Central memory CD8-positive, alpha-beta T cell (primary cell): Measurements from ENCODE around the gene PCDH9.
"Not testable (repeated sequence)": the region's sequence is repeated elsewhere in the genome, so short reads cannot be mapped to it uniquely, and the experiment has no call there.

Experiments used
- ATAC-seq: fragments of 150-1000 bp; cut with Tn5 transposase; replicated peaks from 2 replicates; pipeline ENCODE4 v1.10.0; 2022; ENCODE audit warnings: mild to moderate bottlenecking, moderate FRiP score, moderate number of reproducible peaks; ENCODE audit not compliant: poor library complexity, severe bottlenecking; ENCODE audit errors: extremely low read depth
- DNase-seq, 2 donors: peaks; one replicate each; pipeline ENCODE4 v3.0.0; 2021; ENCODE audit warnings: low spot score in 2 of 2
- H3K27ac Mint-ChIP-seq: one replicate; pipeline ENCODE4 v1.8.0; 2022; ENCODE audit warnings: low read depth, mild to moderate bottlenecking, moderate library complexity, mixed read lengths
- H3K27me3 Mint-ChIP-seq: one replicate; pipeline ENCODE4 v1.8.0; 2022; ENCODE audit warnings: mixed read lengths
- H3K36me3 Mint-ChIP-seq: one replicate; pipeline ENCODE4 v1.8.0; 2022; ENCODE audit warnings: mild to moderate bottlenecking, moderate library complexity, mixed read lengths; ENCODE audit not compliant: insufficient read depth
- H3K4me1 Mint-ChIP-seq: one replicate; pipeline ENCODE4 v1.8.0; 2022; ENCODE audit warnings: mixed read lengths
- H3K4me3 Mint-ChIP-seq: one replicate; pipeline ENCODE4 v1.8.0; 2022; ENCODE audit warnings: mild to moderate bottlenecking, moderate library complexity, mixed read lengths
- H3K9me3 Mint-ChIP-seq: one replicate; pipeline ENCODE4 v1.8.0; 2022; ENCODE audit warnings: mixed read lengths

Gene PCDH9

DNA sequence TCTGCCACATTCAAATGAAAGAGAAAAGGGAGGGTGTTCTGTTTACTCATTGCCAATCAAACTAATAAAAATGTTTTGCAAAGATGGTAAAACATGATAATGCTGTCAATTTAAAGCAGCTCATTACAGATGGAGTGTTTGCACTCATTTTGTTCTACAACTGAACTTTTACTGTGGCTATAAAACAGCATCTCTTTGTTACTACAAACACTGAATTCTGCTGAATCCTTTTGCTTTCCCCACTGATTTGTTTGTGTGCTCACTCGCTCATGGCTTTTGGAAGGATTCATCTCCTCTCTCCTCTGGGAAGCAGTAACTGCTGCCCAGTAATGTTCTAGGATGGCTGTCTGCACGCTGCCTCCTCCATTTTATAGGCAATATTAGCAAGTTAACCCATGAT is 434.5 kb downstream of the PCDH9 start:
- no peak overlapping the region for H3K4me3 Mint-ChIP-seq
- no peaks in the 10 kb centered on the region for H3K4me1 Mint-ChIP-seq
- ATAC-seq, result no peak
- H3K27ac Mint-ChIP-seq, result no peak overlapping the region
- DNase-seq, result no peak
- no peaks in the 10 kb centered on the region for H3K36me3 Mint-ChIP-seq
- peaks cover 22% of the 10 kb centered on the region for H3K9me3 Mint-ChIP-seq
- H3K27me3 Mint-ChIP-seq, result no peaks in the 10 kb centered on the region

- no peak overlapping the region for H3K4me3 Mint-ChIP-seq
- H3K9me3 Mint-ChIP-seq, result peaks cover 20% of the 10 kb centered on the region
- no peak for ATAC-seq
- no peak for DNase-seq
- H3K36me3 Mint-ChIP-seq, result no peaks in the 10 kb centered on the region
- H3K4me1 Mint-ChIP-seq, result no peaks in the 10 kb centered on the region
- H3K27ac Mint-ChIP-seq, result no peak overlapping the region
- no peaks in the 10 kb centered on the region for H3K27me3 Mint-ChIP-seq
Measured at GRCh38 chr13:66794340-66795031, 435.6 kb downstream of the PCDH9 start.

- Mint-ChIP-seq H3K4me3 (no peak overlapping the region), H3K36me3 (no peaks in the 10 kb centered on the region), H3K4me1 (no peaks in the 10 kb centered on the region), H3K27me3 (no peaks in the 10 kb centered on the region), H3K9me3 (peaks cover 24% of the 10 kb centered on the region), H3K27ac (no peak overlapping the region)
- DNase-seq, result no peak
- ATAC-seq, result no peak
Measured at GRCh38 chr13:66790861-66791260, 439.3 kb downstream of the PCDH9 start.

DNA sequence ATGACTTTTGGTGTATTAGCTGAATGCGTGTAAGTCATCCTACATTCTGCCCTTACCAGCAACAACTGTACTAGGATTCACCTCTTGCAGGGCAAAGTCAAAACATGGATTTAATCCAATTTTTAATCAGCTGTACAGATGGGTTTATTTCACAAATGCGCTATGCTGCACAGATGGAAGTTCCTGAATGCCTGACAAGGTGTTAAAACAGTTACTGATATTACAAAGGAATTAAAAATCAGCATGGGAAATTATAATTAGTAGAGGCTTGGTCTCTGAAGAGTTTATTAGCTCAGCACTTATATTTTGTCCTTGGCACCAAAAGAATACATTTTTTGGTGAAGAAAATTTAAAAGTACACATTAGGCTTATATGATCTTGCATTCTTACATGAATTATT is 448.9 kb downstream of the PCDH9 start:
- H3K9me3 Mint-ChIP-seq, result peaks cover 6% of the 10 kb centered on the region
- DNase-seq (no peak), ATAC-seq (no peak)
- H3K36me3 Mint-ChIP-seq, result no peaks in the 10 kb centered on the region
- no peak overlapping the region for H3K27ac Mint-ChIP-seq
- no peaks in the 10 kb centered on the region for H3K27me3 Mint-ChIP-seq
- H3K4me3 Mint-ChIP-seq, result no peak overlapping the region
- no peaks in the 10 kb centered on the region for H3K4me1 Mint-ChIP-seq

- Mint-ChIP-seq H3K4me3 (no peak overlapping the region), H3K27me3 (no peaks in the 10 kb centered on the region), H3K36me3 (no peaks in the 10 kb centered on the region), H3K4me1 (no peaks in the 10 kb centered on the region), H3K9me3 (peaks cover 6% of the 10 kb centered on the region), H3K27ac (no peak overlapping the region)
- no peak for DNase-seq
- ATAC-seq, result no peak
Measured at GRCh38 chr13:66780814-66781213, 449.3 kb downstream of the PCDH9 start.

DNA sequence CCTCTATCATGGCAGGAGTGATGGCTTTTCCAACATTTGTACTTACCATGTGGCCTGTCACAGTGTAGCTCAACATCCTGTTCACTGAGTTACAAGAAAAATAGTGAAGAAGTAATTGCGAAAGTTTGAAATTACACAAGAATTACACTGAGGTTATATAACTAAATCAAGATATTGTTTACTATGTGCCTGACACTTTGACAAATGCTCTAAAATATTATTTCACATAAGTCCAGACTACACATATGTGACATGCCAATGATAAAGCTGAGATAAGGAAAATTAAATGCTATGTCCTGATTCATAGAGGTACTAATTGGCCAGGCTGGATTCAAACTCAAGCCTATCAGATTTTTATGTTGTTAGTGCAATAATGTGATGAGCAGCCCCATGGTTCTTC is 451.7 kb downstream of the PCDH9 start:
- no peaks in the 10 kb centered on the region for H3K4me1 Mint-ChIP-seq
- H3K27me3 Mint-ChIP-seq, result no peaks in the 10 kb centered on the region
- no peaks in the 10 kb centered on the region for H3K36me3 Mint-ChIP-seq
- H3K9me3 Mint-ChIP-seq, result peaks cover 6% of the 10 kb centered on the region
- H3K4me3 Mint-ChIP-seq, result no peak overlapping the region
- no peak overlapping the region for H3K27ac Mint-ChIP-seq
- ATAC-seq, result no peak
- no peak for DNase-seq

GRCh38 chr13:66775196-66775595 is 454.9 kb downstream of the PCDH9 start:
- H3K4me1 Mint-ChIP-seq, result no peaks in the 10 kb centered on the region
- H3K9me3 Mint-ChIP-seq, result peaks cover 5% of the 10 kb centered on the region
- no peak for DNase-seq
- no peak overlapping the region for H3K27ac Mint-ChIP-seq
- no peaks in the 10 kb centered on the region for H3K36me3 Mint-ChIP-seq
- no peak for ATAC-seq
- H3K27me3 Mint-ChIP-seq, result no peaks in the 10 kb centered on the region
- H3K4me3 Mint-ChIP-seq, result no peak overlapping the region

DNA sequence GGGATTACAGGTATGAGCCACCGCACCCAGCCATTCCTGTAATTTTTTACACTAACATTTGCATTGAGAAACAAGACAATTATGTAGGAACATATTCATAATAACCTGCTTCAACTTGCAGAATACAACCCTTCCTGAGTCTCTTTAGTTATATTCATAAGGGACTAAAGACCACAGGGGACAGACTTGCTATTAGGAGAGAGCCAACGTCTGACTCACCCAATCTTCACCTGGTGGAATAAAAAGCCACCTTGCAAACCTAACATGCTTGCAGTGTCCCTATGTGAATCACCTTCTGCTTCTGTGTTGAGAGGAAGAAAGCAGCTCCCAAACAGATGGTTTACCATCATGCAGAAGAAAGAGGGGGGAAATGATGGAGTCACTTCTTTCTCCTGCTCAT is 456.1 kb downstream of the PCDH9 start:
- Mint-ChIP-seq H3K4me1 (no peaks in the 10 kb centered on the region), H3K9me3 (peaks cover 5% of the 10 kb centered on the region), H3K36me3 (no peaks in the 10 kb centered on the region), H3K4me3 (no peak overlapping the region), H3K27ac (no peak overlapping the region), H3K27me3 (no peaks in the 10 kb centered on the region)
- no peak for DNase-seq
- ATAC-seq, result no peak

GRCh38 chr13:66765559-66765958 is 464.6 kb downstream of the PCDH9 start:
- DNase-seq (no peak), ATAC-seq (no peak)
- Mint-ChIP-seq H3K27me3 (no peaks in the 10 kb centered on the region), H3K36me3 (no peaks in the 10 kb centered on the region), H3K27ac (no peak overlapping the region), H3K4me1 (no peaks in the 10 kb centered on the region), H3K9me3 (peaks cover 24% of the 10 kb centered on the region), H3K4me3 (no peak overlapping the region)

DNA sequence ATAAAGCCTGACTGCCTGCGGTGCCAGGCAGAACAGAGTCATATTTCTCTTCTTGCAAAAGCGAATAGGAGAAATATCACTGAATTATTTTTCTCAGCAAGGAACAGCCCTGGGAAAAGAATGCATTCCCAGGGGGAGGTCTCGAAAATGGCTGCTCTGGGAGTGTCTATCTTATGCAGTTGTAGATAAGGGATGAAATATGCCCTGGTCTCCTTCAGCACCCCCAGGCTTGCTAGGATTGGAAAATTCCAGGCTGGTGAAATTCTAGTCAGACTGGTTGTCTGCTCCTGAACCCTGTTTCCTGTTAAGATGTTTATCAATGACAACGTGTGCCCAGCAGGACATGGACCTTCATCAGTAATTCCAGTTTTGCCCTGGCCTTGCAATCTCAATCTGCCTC is 469.5 kb downstream of the PCDH9 start:
- ATAC-seq, H3K4me3 Mint-ChIP-seq, H3K27me3 Mint-ChIP-seq, H3K4me1 Mint-ChIP-seq, H3K36me3 Mint-ChIP-seq, H3K27ac Mint-ChIP-seq, DNase-seq: not testable (repeated sequence)
- H3K9me3 Mint-ChIP-seq, result peaks cover 40% of the 10 kb centered on the region

- Mint-ChIP-seq H3K27me3 (no peaks in the 10 kb centered on the region), H3K4me3 (no peak overlapping the region), H3K9me3 (peaks cover 37% of the 10 kb centered on the region), H3K4me1 (no peaks in the 10 kb centered on the region), H3K27ac (no peak overlapping the region), H3K36me3 (peaks cover 2% of the 10 kb centered on the region)
- DNase-seq (no peak), ATAC-seq (no peak)
Measured at GRCh38 chr13:66759919-66760318, 470.2 kb downstream of the PCDH9 start.

DNA sequence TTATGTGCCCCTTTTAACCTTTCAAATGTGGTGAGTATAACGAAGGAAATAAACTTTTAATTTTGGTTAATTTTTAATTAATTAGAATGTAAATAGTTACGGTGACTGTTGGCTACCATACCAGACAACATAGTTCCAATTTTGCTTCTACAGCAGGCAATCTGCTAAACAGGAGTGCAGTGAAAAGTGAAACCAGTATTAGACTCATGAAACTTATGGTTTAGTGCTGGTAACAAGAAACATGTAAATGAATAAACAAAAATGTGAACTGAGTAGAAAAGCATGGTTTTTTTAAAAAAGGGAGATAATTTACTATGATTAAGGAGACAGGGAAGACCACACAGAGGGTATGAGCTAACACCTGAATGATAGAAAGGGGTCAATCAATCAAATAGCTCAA is 478.4 kb downstream of the PCDH9 start:
- H3K27me3 Mint-ChIP-seq, result no peaks in the 10 kb centered on the region
- ATAC-seq (no peak), DNase-seq (no peak)
- H3K4me3 Mint-ChIP-seq, result no peak overlapping the region
- no peak overlapping the region for H3K27ac Mint-ChIP-seq
- H3K9me3 Mint-ChIP-seq, result peaks cover 13% of the 10 kb centered on the region
- no peaks in the 10 kb centered on the region for H3K36me3 Mint-ChIP-seq
- H3K4me1 Mint-ChIP-seq, result no peaks in the 10 kb centered on the region

DNA sequence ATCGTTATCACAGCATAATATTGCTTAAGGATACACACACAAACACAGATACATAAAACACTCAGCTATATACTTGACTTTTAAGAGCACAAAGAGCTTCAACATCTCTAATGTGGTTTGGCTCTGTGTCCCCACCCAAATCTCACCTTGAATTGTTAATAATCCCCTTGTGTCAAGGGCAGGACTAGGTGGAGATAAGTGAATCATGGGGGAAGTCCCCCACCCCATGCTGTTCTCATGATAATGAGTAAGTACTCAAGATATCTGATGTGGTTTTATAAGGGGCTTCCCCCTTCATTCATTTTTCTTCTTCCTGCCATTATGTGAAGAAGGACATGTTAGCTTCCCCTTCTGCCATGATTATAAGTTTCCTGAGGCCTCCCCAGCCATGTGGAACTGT is 481.4 kb downstream of the PCDH9 start:
- no peaks in the 10 kb centered on the region for H3K4me1 Mint-ChIP-seq
- peaks cover 13% of the 10 kb centered on the region for H3K9me3 Mint-ChIP-seq
- ATAC-seq (no peak), DNase-seq (no peak)
- no peak overlapping the region for H3K4me3 Mint-ChIP-seq
- H3K36me3 Mint-ChIP-seq, result no peaks in the 10 kb centered on the region
- no peak overlapping the region for H3K27ac Mint-ChIP-seq
- no peaks in the 10 kb centered on the region for H3K27me3 Mint-ChIP-seq

DNA sequence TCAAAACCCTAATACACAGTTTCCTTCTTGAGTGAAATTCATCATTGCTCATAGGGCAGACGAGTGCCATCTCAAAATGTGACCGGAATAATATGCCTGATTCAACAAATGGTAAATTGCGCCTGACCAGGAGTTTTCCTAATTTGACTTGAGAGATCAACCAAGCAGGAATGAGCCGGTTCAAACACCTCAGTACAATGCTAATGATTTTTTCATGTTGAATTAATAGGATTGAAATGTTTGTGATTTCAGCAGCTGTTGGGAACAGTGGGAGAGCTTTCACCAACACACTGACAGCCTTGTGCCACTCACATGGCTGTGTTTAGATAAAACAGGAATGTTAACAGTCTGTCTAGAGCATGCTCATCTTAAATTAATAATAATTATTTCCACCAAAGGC is 484.8 kb downstream of the PCDH9 start:
- no peaks in the 10 kb centered on the region for H3K36me3 Mint-ChIP-seq
- H3K4me1 Mint-ChIP-seq, result no peaks in the 10 kb centered on the region
- DNase-seq (no peak), ATAC-seq (no peak)
- no peaks in the 10 kb centered on the region for H3K27me3 Mint-ChIP-seq
- no peak overlapping the region for H3K27ac Mint-ChIP-seq
- H3K4me3 Mint-ChIP-seq, result no peak overlapping the region
- peaks cover 7% of the 10 kb centered on the region for H3K9me3 Mint-ChIP-seq
